ENCODE results near the gene CCL3. TPM values are rescaled to one million over a fixed set of nuclear protein-coding genes. Genes with fewer than 3 reads are reported as not detected.
"Not testable (repeated sequence)": the region's sequence is repeated elsewhere in the genome, so short reads cannot be mapped to it uniquely, and the experiment has no call there.

The CCL3 gene
- polyA plus RNA-seq, 1 donor from 2014 or later = not detected

DNA sequence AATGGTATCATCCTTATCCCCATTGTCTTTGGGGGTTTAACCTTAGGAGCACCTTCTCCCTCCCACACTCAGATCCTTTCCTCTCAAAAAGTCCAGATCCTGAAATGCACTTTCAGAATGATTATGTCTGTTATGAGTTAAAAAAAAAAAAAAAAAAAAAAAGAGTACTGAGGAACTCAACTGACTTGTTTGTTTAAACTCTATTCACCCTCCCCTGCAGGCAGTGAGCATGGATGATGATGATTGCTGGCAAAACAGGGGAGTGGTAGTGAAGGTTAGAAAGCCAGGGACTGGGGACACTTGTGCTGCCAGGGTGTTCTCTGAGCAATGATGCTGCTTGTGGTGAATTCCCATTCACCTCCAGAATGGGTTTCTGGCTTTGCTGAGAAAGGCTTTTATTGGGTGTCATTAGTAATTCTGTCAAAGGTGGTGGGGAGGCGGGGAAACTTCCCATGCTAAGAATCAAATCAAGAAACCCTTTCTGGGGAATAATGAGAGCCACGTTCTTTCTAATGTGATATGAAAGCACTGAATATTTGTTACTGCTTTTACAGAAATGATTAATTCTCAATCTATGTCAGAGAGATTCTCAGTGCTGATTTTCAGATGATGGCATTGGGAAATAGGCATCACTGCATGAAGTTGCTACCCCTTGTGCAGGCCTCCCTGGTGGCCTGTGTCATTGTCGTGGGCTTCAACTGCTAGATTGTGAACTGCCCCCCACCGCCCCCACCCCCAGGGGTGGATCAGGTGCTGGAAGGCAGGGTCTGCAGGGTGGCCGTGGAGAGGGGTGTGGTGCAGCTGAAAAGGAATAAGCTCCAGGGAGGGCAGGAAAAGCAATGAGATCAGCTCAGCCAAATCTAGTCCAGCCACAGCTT lies 27.8 kb upstream of the CCL3 start:
- TF ChIP-seq, protein P1, sequence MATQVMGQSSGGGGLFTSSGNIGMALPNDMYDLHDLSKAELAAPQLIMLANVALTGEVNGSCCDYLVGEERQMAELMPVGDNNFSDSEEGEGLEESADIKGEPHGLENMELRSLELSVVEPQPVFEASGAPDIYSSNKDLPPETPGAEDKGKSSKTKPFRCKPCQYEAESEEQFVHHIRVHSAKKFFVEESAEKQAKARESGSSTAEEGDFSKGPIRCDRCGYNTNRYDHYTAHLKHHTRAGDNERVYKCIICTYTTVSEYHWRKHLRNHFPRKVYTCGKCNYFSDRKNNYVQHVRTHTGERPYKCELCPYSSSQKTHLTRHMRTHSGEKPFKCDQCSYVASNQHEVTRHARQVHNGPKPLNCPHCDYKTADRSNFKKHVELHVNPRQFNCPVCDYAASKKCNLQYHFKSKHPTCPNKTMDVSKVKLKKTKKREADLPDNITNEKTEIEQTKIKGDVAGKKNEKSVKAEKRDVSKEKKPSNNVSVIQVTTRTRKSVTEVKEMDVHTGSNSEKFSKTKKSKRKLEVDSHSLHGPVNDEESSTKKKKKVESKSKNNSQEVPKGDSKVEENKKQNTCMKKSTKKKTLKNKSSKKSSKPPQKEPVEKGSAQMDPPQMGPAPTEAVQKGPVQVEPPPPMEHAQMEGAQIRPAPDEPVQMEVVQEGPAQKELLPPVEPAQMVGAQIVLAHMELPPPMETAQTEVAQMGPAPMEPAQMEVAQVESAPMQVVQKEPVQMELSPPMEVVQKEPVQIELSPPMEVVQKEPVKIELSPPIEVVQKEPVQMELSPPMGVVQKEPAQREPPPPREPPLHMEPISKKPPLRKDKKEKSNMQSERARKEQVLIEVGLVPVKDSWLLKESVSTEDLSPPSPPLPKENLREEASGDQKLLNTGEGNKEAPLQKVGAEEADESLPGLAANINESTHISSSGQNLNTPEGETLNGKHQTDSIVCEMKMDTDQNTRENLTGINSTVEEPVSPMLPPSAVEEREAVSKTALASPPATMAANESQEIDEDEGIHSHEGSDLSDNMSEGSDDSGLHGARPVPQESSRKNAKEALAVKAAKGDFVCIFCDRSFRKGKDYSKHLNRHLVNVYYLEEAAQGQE (IDR thresholded peaks at IDR 0.05; ENCODE audit: borderline replicate concordance) = no peak
- TF ChIP-seq POLR2AphosphoS5 (IDR thresholded peaks at IDR 0.05) (no peak), MXI1 (conservative IDR thresholded peaks at IDR 0.05; ENCODE audit: poor library complexity, severe bottlenecking) (no peak), TAF1 (IDR thresholded peaks at IDR 0.05; ENCODE audit: low read depth) (no peak), RAD21 (conservative IDR thresholded peaks at IDR 0.05) (no peak), SMC3 (conservative IDR thresholded peaks at IDR 0.05; ENCODE audit: poor library complexity) (no peak), EP300 (conservative IDR thresholded peaks at IDR 0.05; ENCODE audit: poor library complexity, severe bottlenecking) (no peak), EZH2 (IDR thresholded peaks at IDR 0.05; ENCODE audit: borderline replicate concordance, insufficient read depth, low read length, poor library complexity, severe bottlenecking) (no peak)
- TF ChIP-seq, protein P2, sequence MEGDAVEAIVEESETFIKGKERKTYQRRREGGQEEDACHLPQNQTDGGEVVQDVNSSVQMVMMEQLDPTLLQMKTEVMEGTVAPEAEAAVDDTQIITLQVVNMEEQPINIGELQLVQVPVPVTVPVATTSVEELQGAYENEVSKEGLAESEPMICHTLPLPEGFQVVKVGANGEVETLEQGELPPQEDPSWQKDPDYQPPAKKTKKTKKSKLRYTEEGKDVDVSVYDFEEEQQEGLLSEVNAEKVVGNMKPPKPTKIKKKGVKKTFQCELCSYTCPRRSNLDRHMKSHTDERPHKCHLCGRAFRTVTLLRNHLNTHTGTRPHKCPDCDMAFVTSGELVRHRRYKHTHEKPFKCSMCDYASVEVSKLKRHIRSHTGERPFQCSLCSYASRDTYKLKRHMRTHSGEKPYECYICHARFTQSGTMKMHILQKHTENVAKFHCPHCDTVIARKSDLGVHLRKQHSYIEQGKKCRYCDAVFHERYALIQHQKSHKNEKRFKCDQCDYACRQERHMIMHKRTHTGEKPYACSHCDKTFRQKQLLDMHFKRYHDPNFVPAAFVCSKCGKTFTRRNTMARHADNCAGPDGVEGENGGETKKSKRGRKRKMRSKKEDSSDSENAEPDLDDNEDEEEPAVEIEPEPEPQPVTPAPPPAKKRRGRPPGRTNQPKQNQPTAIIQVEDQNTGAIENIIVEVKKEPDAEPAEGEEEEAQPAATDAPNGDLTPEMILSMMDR (IDR thresholded peaks at IDR 0.05; ENCODE audit: poor library complexity, severe bottlenecking) = no peak
- no peaks in the 10 kb centered on the region for H4K20me1 ChIP-seq (ENCODE audit: insufficient read depth)
- H3K79me2 ChIP-seq (replicated peaks; ENCODE audit: insufficient read depth, low read length) = no peaks in the 10 kb centered on the region
- no peak overlapping the region for H3K27ac ChIP-seq (ENCODE audit: low read length)
- H3K27me3 ChIP-seq (ENCODE audit: insufficient read depth, low read depth, low read length) = no peaks in the 10 kb centered on the region
- no peaks in the 10 kb centered on the region for H3K9me3 ChIP-seq (ENCODE audit: low read length)
- no peak overlapping the region for H3K4me3 ChIP-seq (ENCODE audit: low read length)
- no peak overlapping the region for H3K9ac ChIP-seq (ENCODE audit: low read length)
- no peaks in the 10 kb centered on the region for H3K36me3 ChIP-seq (ENCODE audit: insufficient read depth, low read length)
- H3K9me2 ChIP-seq (ENCODE audit: insufficient read depth, low read length) = no peaks in the 10 kb centered on the region
- H2AFZ ChIP-seq (ENCODE audit: low read depth, low read length) = no peak overlapping the region
- no peaks in the 10 kb centered on the region for H3F3A ChIP-seq (ENCODE audit: insufficient read depth, low read length, poor library complexity, severe bottlenecking)
- H3K4me2 ChIP-seq (ENCODE audit: low read length) = no peak overlapping the region

- H3K9me2 ChIP-seq (ENCODE audit: insufficient read depth, low read length); H4K20me1 ChIP-seq (ENCODE audit: insufficient read depth); H3K27me3 ChIP-seq (ENCODE audit: insufficient read depth, low read depth, low read length); H3K27ac ChIP-seq (ENCODE audit: low read length); H3K4me3 ChIP-seq (ENCODE audit: low read length); H3F3A ChIP-seq (ENCODE audit: insufficient read depth, low read length, poor library complexity, severe bottlenecking); H3K4me2 ChIP-seq (ENCODE audit: low read length); H3K9ac ChIP-seq (ENCODE audit: low read length); H3K79me2 ChIP-seq (replicated peaks; ENCODE audit: insufficient read depth, low read length); H2AFZ ChIP-seq (ENCODE audit: low read depth, low read length); H3K9me3 ChIP-seq (ENCODE audit: low read length); H3K36me3 ChIP-seq (ENCODE audit: insufficient read depth, low read length): not testable (repeated sequence)
Measured at GRCh38 chr17:36115649-36115977, 25.7 kb upstream of the CCL3 start.

GRCh38 chr17:36114971-36115648 lies 25.2 kb upstream of the CCL3 start:
- not testable (repeated sequence) for H3K4me2 ChIP-seq (ENCODE audit: low read length); H3K9me2 ChIP-seq (ENCODE audit: insufficient read depth, low read length); H3F3A ChIP-seq (ENCODE audit: insufficient read depth, low read length, poor library complexity, severe bottlenecking); H3K27me3 ChIP-seq (ENCODE audit: insufficient read depth, low read depth, low read length); H4K20me1 ChIP-seq (ENCODE audit: insufficient read depth); H3K27ac ChIP-seq (ENCODE audit: low read length); H3K9ac ChIP-seq (ENCODE audit: low read length); H3K9me3 ChIP-seq (ENCODE audit: low read length); H3K36me3 ChIP-seq (ENCODE audit: insufficient read depth, low read length); H3K79me2 ChIP-seq (replicated peaks; ENCODE audit: insufficient read depth, low read length); H2AFZ ChIP-seq (ENCODE audit: low read depth, low read length); H3K4me3 ChIP-seq (ENCODE audit: low read length)

DNA sequence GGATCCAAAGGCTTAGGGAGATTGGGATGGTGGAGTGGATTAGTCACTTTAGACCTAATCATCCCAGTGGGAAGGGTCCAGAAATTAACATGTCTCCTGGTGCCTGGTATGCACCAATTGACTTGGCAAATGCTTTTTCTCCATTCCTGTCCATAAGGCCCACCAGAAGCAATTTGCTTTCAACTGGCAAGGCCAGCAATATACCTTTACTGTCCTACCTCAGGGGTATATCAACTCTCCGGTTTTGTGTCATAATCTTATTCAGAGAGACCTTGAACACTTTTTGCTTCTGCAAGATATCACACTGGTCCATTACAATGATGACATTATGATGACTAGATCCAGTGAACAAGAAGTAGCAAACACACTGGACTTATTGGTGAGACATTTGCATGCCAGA lies 23.2 kb upstream of the CCL3 start:
- not testable (repeated sequence) for H3K9me2 ChIP-seq (ENCODE audit: insufficient read depth, low read length); H3K4me3 ChIP-seq (ENCODE audit: low read length); H3K4me2 ChIP-seq (ENCODE audit: low read length); H3F3A ChIP-seq (ENCODE audit: insufficient read depth, low read length, poor library complexity, severe bottlenecking); H3K27me3 ChIP-seq (ENCODE audit: insufficient read depth, low read depth, low read length); H2AFZ ChIP-seq (ENCODE audit: low read depth, low read length); H3K9ac ChIP-seq (ENCODE audit: low read length); H3K36me3 ChIP-seq (ENCODE audit: insufficient read depth, low read length); H3K79me2 ChIP-seq (replicated peaks; ENCODE audit: insufficient read depth, low read length); H3K27ac ChIP-seq (ENCODE audit: low read length); H4K20me1 ChIP-seq (ENCODE audit: insufficient read depth); H3K9me3 ChIP-seq (ENCODE audit: low read length)

Measured in neural cell (in vitro differentiated cells).